ENCODE data around the gene NUP88.
A peak's percentile ranks its signal among the peaks of the same experiment; 100 is the strongest.

Gene NUP88

GRCh38 chr17:5418858-5419355 is 555 bp downstream of the NUP88 start:
- TF ChIP-seq ZFX (IDR thresholded peaks at IDR 0.05; ENCODE audit: borderline replicate concordance) (no peak), CTCF (IDR thresholded peaks at IDR 0.05) (no peak)
- peak overlapping the region; percentile 94 for H3K27ac ChIP-seq

DNA sequence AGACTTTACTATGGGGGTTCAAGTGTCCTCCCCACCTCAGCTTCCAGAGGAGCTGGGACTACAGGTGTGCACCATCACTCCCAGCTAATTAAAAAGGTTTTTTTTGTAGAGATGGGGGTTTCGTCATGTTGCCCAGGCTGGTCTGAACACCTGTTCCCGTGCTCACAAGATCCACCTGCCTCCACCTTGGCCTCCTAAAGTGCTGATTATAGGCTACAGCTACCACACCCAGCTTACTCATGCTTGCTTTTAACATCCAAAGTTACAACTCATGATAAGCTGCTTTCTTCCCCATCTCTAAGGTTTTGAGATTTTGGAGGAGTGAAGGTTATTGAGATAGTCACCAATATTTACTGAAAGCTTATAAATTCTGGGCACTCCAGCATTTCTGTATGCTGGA is 2.6 kb downstream of the NUP88 start:
- TF ChIP-seq ZFX (IDR thresholded peaks at IDR 0.05; ENCODE audit: borderline replicate concordance) (no peak), CTCF (IDR thresholded peaks at IDR 0.05) (no peak)
- no peak overlapping the region for H3K27ac ChIP-seq

DNA sequence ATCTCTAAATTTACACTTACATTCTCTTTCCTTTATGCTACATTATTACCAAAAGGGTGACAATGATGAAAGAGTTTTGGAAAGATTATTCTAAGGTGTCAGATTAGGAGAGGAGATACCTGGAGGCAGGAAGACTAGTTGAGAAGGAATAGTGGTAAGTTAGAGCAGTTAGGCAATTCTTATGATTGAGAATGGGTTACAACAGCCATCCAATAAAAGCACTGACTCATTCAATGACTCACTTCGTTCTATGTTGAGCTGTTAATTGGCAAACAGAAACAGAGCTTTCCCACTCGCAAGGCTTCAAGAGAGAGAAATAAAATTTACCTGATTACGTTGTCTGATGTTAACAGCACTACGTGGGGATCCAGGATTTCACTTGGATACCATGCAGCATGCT is 5.8 kb downstream of the NUP88 start:
- TF ChIP-seq ZFX (IDR thresholded peaks at IDR 0.05; ENCODE audit: borderline replicate concordance) (no peak), CTCF (IDR thresholded peaks at IDR 0.05) (no peak)
- H3K27ac ChIP-seq, result peak overlapping the region; percentile 32; the same call in 1 of the 2 replicates

DNA sequence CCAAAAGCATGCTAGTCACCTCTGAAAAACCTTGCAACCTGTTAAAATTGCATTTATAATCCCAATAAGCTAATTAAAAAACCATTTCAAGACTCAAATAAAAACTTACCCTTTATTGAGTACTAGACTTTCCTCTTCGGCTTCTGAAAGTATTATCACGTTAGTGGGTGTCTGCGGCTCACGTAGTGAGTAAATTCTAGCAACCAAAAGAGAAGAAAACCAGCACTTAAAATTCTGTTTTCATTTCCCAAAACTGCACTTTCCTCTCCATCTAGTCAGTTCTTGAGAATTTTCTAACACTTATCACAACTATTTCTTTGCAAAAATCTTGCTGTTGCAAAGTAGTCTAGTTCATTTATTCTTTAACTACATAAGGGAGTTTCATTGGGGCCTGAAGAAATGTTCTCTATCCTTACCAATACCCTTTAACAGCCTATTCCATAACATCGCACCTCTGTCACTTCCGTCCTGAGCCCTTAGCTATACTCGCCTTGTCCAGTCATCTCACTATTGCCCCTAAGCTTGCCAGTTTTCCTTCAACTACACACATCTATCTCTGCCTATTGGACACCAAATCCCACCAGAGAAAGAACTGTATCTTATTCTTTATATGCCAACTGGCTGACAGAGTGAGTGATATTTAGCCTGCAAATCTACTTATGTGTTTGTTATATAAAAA is 8.7 kb downstream of the NUP88 start:
- H3K27ac ChIP-seq, result no peak overlapping the region
- TF ChIP-seq CTCF (IDR thresholded peaks at IDR 0.05) (no peak), ZFX (IDR thresholded peaks at IDR 0.05; ENCODE audit: borderline replicate concordance) (no peak)

DNA sequence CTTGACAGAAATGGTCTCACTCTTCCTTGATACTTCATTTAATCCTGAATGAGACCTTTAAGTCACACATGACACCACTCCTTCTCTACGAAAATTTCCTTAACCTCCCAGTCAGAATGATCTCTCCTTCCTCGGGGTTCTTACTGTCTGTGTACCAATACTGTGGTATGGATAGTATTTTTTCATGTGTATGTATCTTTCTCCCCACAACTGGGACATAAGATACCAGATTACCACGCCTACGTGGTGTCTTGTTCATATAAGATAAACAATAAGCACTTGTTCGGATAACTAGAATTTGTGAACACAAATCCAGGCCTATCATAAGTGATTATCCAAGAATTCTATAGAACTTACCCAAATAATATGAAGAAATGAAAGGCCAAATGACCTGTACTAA is 11.3 kb downstream of the NUP88 start:
- no peak overlapping the region for H3K27ac ChIP-seq
- TF ChIP-seq ZFX (IDR thresholded peaks at IDR 0.05; ENCODE audit: borderline replicate concordance) (no peak), CTCF (IDR thresholded peaks at IDR 0.05) (no peak)

GRCh38 chr17:5405400-5405799 is 14.1 kb downstream of the NUP88 start:
- H3K27ac ChIP-seq, result no peak overlapping the region
- TF ChIP-seq ZFX (IDR thresholded peaks at IDR 0.05; ENCODE audit: borderline replicate concordance), result no peak
- no peak for TF ChIP-seq CTCF (IDR thresholded peaks at IDR 0.05)

DNA sequence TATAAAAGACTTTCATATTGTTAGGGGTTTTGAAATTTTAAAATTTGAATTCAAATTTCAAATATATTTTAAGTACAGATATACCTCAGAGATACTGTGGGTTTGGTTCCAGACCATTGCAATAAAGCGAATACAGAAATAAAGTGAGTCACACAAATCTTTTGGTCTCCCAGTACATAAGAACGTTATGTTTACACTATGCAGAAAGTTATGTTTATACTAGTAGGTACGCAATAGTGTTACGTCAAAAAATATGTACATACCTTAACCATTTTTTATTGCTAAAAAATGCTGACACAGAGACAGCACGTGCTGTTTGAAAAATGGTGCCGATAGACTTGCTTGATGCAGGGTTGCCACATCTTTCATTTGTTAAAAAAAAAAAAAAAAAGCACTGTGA is 19.7 kb downstream of the NUP88 start:
- no peak overlapping the region for H3K27ac ChIP-seq
- TF ChIP-seq ZFX (IDR thresholded peaks at IDR 0.05; ENCODE audit: borderline replicate concordance) (no peak), CTCF (IDR thresholded peaks at IDR 0.05) (no peak)

Measured in 22Rv1 (cell line).